NCI-H1092 treated with DMSO at 0.1 percent for 48 hours (cell line): ENCODE data around the gene CAMK1D.
"Not testable (repeated sequence)": the region's sequence is repeated elsewhere in the genome, so short reads cannot be mapped to it uniquely, and the experiment has no call there.

Source experiments
- DNase-seq: peaks from one replicate; lab custom pipeline; 2025; lab: John Stamatoyannopoulos, UW

CAMK1D gene

GRCh38 chr10:12795315-12796110, 446.2 kb downstream of the CAMK1D start:
- no peak for DNase-seq

GRCh38 chr10:12796401-12797160, 447.2 kb downstream of the CAMK1D start:
- DNase-seq = no peak

- DNase-seq = no peak
Observed at GRCh38 chr10:12797471-12798262, 448.3 kb downstream of the CAMK1D start.

GRCh38 chr10:12799144-12799543, 449.8 kb downstream of the CAMK1D start:
- no peak for DNase-seq

GRCh38 chr10:12799714-12800113, 450.4 kb downstream of the CAMK1D start:
- DNase-seq = no peak

GRCh38 chr10:12800302-12800701, 451.0 kb downstream of the CAMK1D start:
- no peak for DNase-seq

- DNase-seq = no peak
Observed at GRCh38 chr10:12801214-12802087, 452.1 kb downstream of the CAMK1D start.

GRCh38 chr10:12803776-12804175, 454.4 kb downstream of the CAMK1D start:
- DNase-seq = no peak

- peak; percentile 8 for DNase-seq
Observed at GRCh38 chr10:12806228-12807095, 457.1 kb downstream of the CAMK1D start.

GRCh38 chr10:12807096-12807755, 457.9 kb downstream of the CAMK1D start:
- DNase-seq = no peak

GRCh38 chr10:12808014-12808613, 458.8 kb downstream of the CAMK1D start:
- no peak for DNase-seq

- DNase-seq = not testable (repeated sequence)
Observed at GRCh38 chr10:12810046-12810445, 460.7 kb downstream of the CAMK1D start.

GRCh38 chr10:12811826-12812225, 462.5 kb downstream of the CAMK1D start:
- no peak for DNase-seq

GRCh38 chr10:12812571-12812970, 463.2 kb downstream of the CAMK1D start:
- no peak for DNase-seq

GRCh38 chr10:12814166-12814565, 464.8 kb downstream of the CAMK1D start:
- no peak for DNase-seq

GRCh38 chr10:12819071-12819470, 469.7 kb downstream of the CAMK1D start:
- no peak for DNase-seq

- DNase-seq = no peak
Observed at GRCh38 chr10:12819656-12820055, 470.3 kb downstream of the CAMK1D start.

- DNase-seq = no peak
Observed at GRCh38 chr10:12822126-12822892, 473.0 kb downstream of the CAMK1D start.

GRCh38 chr10:12822893-12823170, 473.5 kb downstream of the CAMK1D start:
- DNase-seq = no peak
